HCT116 (cell line): ENCODE measurements around the gene MRGPRE. TPM values are rescaled to one million over a fixed set of nuclear protein-coding genes. Genes with fewer than 3 reads are reported as not detected.

ENCODE experiments used
- ATAC-seq: fragments of 200-7000 bp; cut with Tn5 transposase; 2 replicates; pipeline ENCODE4 v1.9.1; 2020; ENCODE audit warnings: mild to moderate bottlenecking, moderate library complexity
- BruUV-seq: library from RNA; stranded (reverse); fragments of 400-500 nt; replicated peaks from 2 replicates; lab custom pipeline; 2021; lab: Mats Ljungman, UMichigan
- CTCF ChIA-PET: fragments of 300-600 bp; sonication (Branson Sonifier 250); formaldehyde crosslinking; loops from one replicate; lab custom pipeline; 2021; ENCODE audit warnings: antibody characterized with exemption; lab: Charles Lee
- POLR2A ChIA-PET: fragments of 300-600, 350-600 bp; sonication (Branson Sonifier 250); formaldehyde crosslinking; loops from one replicate; lab custom pipeline; 2021; ENCODE audit warnings: antibody characterized with exemption; lab: Charles Lee
- RAD21 ChIA-PET, 2 experiments: fragments of 300-600 bp; sonication (Branson Sonifier 250); formaldehyde crosslinking; loops; one replicate each; lab custom pipeline; 2023; ENCODE audit warnings: low total read pairs in 2 of 2; ENCODE audit not compliant: uncharacterized antibody in 2 of 2, unreplicated experiment in 2 of 2, low non-redundant PET in 1 of 2; lab: Charles Lee
- DNase-seq: peaks from one replicate; pipeline ENCODE4 v3.0.0-alpha.2; 2010; ENCODE audit warnings: low read depth, low spot score
- H2AFZ ChIP-seq: fragments of 200-600 bp; shearing (Covaris generic), sonication (generic); 2 replicates; pipeline ENCODE4 v1.6.1; 2017; ENCODE audit warnings: low read depth, mixed run types, mixed read lengths, antibody characterized with exemption, low read length; ENCODE audit not compliant: poor library complexity, severe bottlenecking
- H3K27ac ChIP-seq: 2 replicates; pipeline ENCODE4 v1.5.1; 2012; ENCODE audit warnings: low read depth, low read length
- H3K27me3 ChIP-seq: fragments of 200-600 bp; sonication (generic); 2 replicates; pipeline ENCODE4 v1.6.1; 2016; ENCODE audit warnings: mixed run types, low read length, mixed read lengths; ENCODE audit not compliant: insufficient read depth
- H3K36me3 ChIP-seq, 2 experiments: fragments of 200-500 bp in 1 of 2; fragments of 200-600 bp in 1 of 2; sonication (Bioruptor generic) in 1 of 2; sonication (generic) in 1 of 2; 2 replicates each; pipeline versions ENCODE4 v1.5.1 to v1.6.1; 2014 to 2016; ENCODE audit warnings: low read length in 2 of 2, inconsistent platforms in 1 of 2, mixed read lengths in 1 of 2, mixed run types in 1 of 2; ENCODE audit not compliant: insufficient read depth in 2 of 2, control insufficient read depth in 1 of 2
- H3K4me1 ChIP-seq, 2 experiments: fragments of 200-600 bp in 1 of 2; sonication (generic) in 1 of 2; 2 replicates each; pipeline versions ENCODE4 v1.5.1 to v1.6.1; 2012 to 2017; ENCODE audit warnings: low read length in 2 of 2, inconsistent platforms in 1 of 2, mild to moderate bottlenecking in 1 of 2, mixed read lengths in 1 of 2, mixed run types in 1 of 2, moderate library complexity in 1 of 2; ENCODE audit not compliant: insufficient read depth in 2 of 2, control insufficient read depth in 1 of 2
- H3K4me2 ChIP-seq: fragments of 200-600 bp; sonication (generic); 2 replicates; pipeline ENCODE4 v1.6.1; 2017; ENCODE audit warnings: mixed run types, low read length, mixed read lengths
- H3K4me3 ChIP-seq, 2 experiments: fragments of 200-600 bp in 1 of 2; sonication (generic) in 1 of 2; replicated peaks in 1 of 2; 2 replicates each; pipeline ENCODE4 v1.5.1; 2011 to 2016; ENCODE audit warnings: low read length in 2 of 2, control low read depth in 1 of 2, low read depth in 1 of 2, mild to moderate bottlenecking in 1 of 2, mixed read lengths in 1 of 2, mixed run types in 1 of 2
- H3K79me2 ChIP-seq: fragments of 200-600 bp; sonication (generic); 2 replicates; pipeline ENCODE4 v1.6.1; 2017; ENCODE audit warnings: mild to moderate bottlenecking, mixed run types, low read length, moderate library complexity, mixed read lengths; ENCODE audit not compliant: insufficient read depth
- H3K9ac ChIP-seq: fragments of 200-600 bp; sonication (generic); 2 replicates; pipeline ENCODE4 v1.6.1; 2016; ENCODE audit warnings: low read length, mixed read lengths
- H3K9me2 ChIP-seq: fragments of 200-600 bp; sonication (generic), shearing (Covaris generic); 2 replicates; pipeline ENCODE4 v1.6.1; 2017; ENCODE audit warnings: mixed run types, mild to moderate bottlenecking, moderate library complexity; ENCODE audit not compliant: insufficient read depth
- H3K9me3 ChIP-seq, 2 experiments: fragments of 200-500 bp in 1 of 2; fragments of 200-600 bp in 1 of 2; sonication (Bioruptor generic) in 1 of 2; sonication (generic) in 1 of 2; 2 replicates each; pipeline ENCODE4 v1.6.1; 2014 to 2017; ENCODE audit warnings: low read length in 2 of 2, mixed read lengths in 2 of 2, inconsistent platforms in 1 of 2, low read depth in 1 of 2, mild to moderate bottlenecking in 1 of 2, mixed run types in 1 of 2, moderate library complexity in 1 of 2; ENCODE audit not compliant: control insufficient read depth in 1 of 2, insufficient read depth in 1 of 2
- H4K20me1 ChIP-seq: fragments of 200-600 bp; sonication (generic), shearing (Covaris generic); 2 replicates; pipeline ENCODE4 v1.6.1; 2017; ENCODE audit warnings: mixed run types, mild to moderate bottlenecking, moderate library complexity; ENCODE audit not compliant: insufficient read depth
- ATF3 ChIP-seq: IDR thresholded peaks from 2 replicates; pipeline ENCODE4 v1.6.1; 2012
- CBX3 ChIP-seq: IDR thresholded peaks from 2 replicates; pipeline ENCODE4 v1.6.1; 2012; ENCODE audit warnings: low read depth
- EGR1 ChIP-seq: IDR thresholded peaks from 2 replicates; pipeline ENCODE4 v1.6.1; 2012; ENCODE audit warnings: low read depth
- ELF1 ChIP-seq: IDR thresholded peaks from 2 replicates; pipeline ENCODE4 v1.6.1; 2012; ENCODE audit warnings: low read depth, borderline replicate concordance
- EZH2 ChIP-seq: fragments of 200-600 bp; sonication (generic); IDR thresholded peaks from 2 replicates; pipeline ENCODE4 v1.6.1; 2017; ENCODE audit warnings: antibody characterized with exemption, mixed run types
- EZH2phosphoT487 ChIP-seq: fragments of 200-600 bp; IDR thresholded peaks from 2 replicates; pipeline ENCODE4 v1.6.1; 2018; ENCODE audit warnings: antibody characterized with exemption, borderline replicate concordance
- FOSL1 ChIP-seq: IDR thresholded peaks from 2 replicates; pipeline ENCODE4 v1.6.1; 2012; ENCODE audit warnings: low read depth
- JUND ChIP-seq: IDR thresholded peaks from 2 replicates; pipeline ENCODE4 v1.6.1; 2012
- POLR2A ChIP-seq: IDR thresholded peaks from 2 replicates; pipeline ENCODE4 v1.7.0; 2011; ENCODE audit warnings: borderline replicate concordance; ENCODE audit not compliant: insufficient read depth, insufficient read length; ENCODE audit errors: extremely low read depth
- POLR2AphosphoS5 ChIP-seq: IDR thresholded peaks from 2 replicates; pipeline ENCODE4 v1.6.1; 2011; ENCODE audit warnings: mild to moderate bottlenecking, low read depth, low read length, moderate library complexity
- RAD21 ChIP-seq: IDR thresholded peaks from 2 replicates; pipeline ENCODE4 v1.6.1; 2012; ENCODE audit warnings: low read depth, mild to moderate bottlenecking
- SIN3A ChIP-seq: IDR thresholded peaks from 2 replicates; pipeline ENCODE4 v1.6.1; 2012; ENCODE audit warnings: low read depth
- SP1 ChIP-seq: IDR thresholded peaks from 2 replicates; pipeline ENCODE4 v1.6.1; 2012; ENCODE audit warnings: low read depth
- SRF ChIP-seq: IDR thresholded peaks from 2 replicates; pipeline ENCODE4 v1.6.1; 2012; ENCODE audit warnings: low read depth
- YY1 ChIP-seq: IDR thresholded peaks from 2 replicates; pipeline ENCODE4 v1.6.1; 2011; ENCODE audit warnings: low read length, low read depth, moderate library complexity, mild to moderate bottlenecking; ENCODE audit not compliant: insufficient replicate concordance; ENCODE audit errors: extremely low read depth
- ZFX ChIP-seq: fragments of 450-650 bp; IDR thresholded peaks from 2 replicates; pipeline ENCODE4 v1.6.1; 2017
- ZNF274 ChIP-seq: fragments of 200-500 bp; sonication (Bioruptor generic); IDR thresholded peaks from 2 replicates; pipeline ENCODE4 v1.6.1; 2014; ENCODE audit warnings: mild to moderate bottlenecking, low read depth, low read length, inconsistent platforms
- intact Hi-C: fragments of 100-400 bp; cut with micrococcal nuclease; formaldehyde crosslinking; loops from 2 replicates; pipeline ENCODE4 v1.10.0; 2022
- total RNA-seq: library from RNA; stranded (reverse); gene quantifications from one replicate; pipeline ENCODE4 v1.2.1, GENCODE V29; 2021; ENCODE audit not compliant: unreplicated experiment
- TF ChIP-seq, protein P1 (sequence below): IDR thresholded peaks from 2 replicates; pipeline ENCODE4 v1.6.1; 2011; ENCODE audit warnings: mild to moderate bottlenecking, low read length, moderate library complexity; ENCODE audit not compliant: insufficient replicate concordance; ENCODE audit errors: extremely low read depth

The MRGPRE gene
- total RNA-seq, 1 experiment from 2014 or later = not detected

DNA sequence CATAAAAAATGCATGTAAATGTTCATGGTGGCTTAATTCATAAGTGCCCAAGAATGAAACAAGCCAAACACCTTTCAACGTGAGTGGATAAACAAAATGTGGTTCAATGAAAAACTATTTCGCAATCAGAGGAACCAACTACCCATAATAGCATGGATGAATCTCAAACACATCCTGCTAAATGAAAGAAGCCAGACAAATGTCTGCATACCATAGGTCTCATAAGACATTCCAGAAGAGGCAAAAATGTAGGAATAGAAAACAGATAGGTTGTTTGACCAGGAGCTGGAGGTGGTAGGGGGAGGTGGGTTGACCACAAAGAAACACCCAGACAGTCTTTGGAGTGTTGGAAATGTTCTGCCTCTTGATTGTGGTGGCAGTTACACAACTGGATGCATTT is 53.9 kb downstream of the MRGPRE start:
- Histone ChIP-seq H3K36me3 (no peaks in the 10 kb centered on the region), H4K20me1 (no peaks in the 10 kb centered on the region), H3K4me1 (no peaks in the 10 kb centered on the region), H3K27ac (no peak overlapping the region), H3K9ac (no peak overlapping the region), H3K27me3 (no peaks in the 10 kb centered on the region), H3K79me2 (no peaks in the 10 kb centered on the region), H2AFZ (no peak overlapping the region), H3K9me2 (no peaks in the 10 kb centered on the region), H3K4me2 (no peak overlapping the region), H3K4me3 (no peak overlapping the region), H3K9me3 (peaks cover 0 to 9% of the 10 kb centered on the region in 2 experiments; a peak in 1 of 4 replicates)
- RAD21 ChIA-PET = no interaction called here
- ATAC-seq (no peak), DNase-seq (no peak)
- BruUV-seq = no TSS peak
- POLR2A ChIA-PET = no interaction called here
- CTCF ChIA-PET = no interaction called here
- intact Hi-C loops = no loop called here
- TF ChIP-seq EZH2 (no peak), CBX3 (no peak), POLR2AphosphoS5 (no peak), ZNF274 (no peak), EGR1 (no peak), SIN3A (no peak), FOSL1 (no peak), ATF3 (no peak), ELF1 (no peak), SRF (no peak), JUND (no peak), YY1 (no peak), POLR2A (no peak), EZH2phosphoT487 (no peak), RAD21 (no peak), SP1 (no peak), ZFX (no peak)
- TF ChIP-seq, protein P1, sequence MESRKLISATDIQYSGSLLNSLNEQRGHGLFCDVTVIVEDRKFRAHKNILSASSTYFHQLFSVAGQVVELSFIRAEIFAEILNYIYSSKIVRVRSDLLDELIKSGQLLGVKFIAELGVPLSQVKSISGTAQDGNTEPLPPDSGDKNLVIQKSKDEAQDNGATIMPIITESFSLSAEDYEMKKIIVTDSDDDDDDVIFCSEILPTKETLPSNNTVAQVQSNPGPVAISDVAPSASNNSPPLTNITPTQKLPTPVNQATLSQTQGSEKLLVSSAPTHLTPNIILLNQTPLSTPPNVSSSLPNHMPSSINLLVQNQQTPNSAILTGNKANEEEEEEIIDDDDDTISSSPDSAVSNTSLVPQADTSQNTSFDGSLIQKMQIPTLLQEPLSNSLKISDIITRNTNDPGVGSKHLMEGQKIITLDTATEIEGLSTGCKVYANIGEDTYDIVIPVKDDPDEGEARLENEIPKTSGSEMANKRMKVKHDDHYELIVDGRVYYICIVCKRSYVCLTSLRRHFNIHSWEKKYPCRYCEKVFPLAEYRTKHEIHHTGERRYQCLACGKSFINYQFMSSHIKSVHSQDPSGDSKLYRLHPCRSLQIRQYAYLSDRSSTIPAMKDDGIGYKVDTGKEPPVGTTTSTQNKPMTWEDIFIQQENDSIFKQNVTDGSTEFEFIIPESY = no peak
